Muscle of back (tissue), 11 donors: Measurements from ENCODE around the gene DDX4. TPM values are rescaled to one million over a fixed set of nuclear protein-coding genes. Genes with fewer than 3 reads are reported as not detected.

Experiments used
- DNase-seq, 3 donors: peaks; one replicate each; pipeline versions ENCODE4 v3.0.0 to v3.0.0-alpha.2; 2013
- polyA plus RNA-seq, 10 donors: library from polyadenylated mRNA; unstranded; fragments of 120-200 nt; gene quantifications; one replicate each; pipeline ENCODE4 v1.2.1, GENCODE V29; 2013; ENCODE audit not compliant: insufficient read length in 10 of 10

Gene DDX4
- polyA plus RNA-seq, 10 donors: 0.12 to 0.90 (median 0.34) TPM; not detected in 3

DNA sequence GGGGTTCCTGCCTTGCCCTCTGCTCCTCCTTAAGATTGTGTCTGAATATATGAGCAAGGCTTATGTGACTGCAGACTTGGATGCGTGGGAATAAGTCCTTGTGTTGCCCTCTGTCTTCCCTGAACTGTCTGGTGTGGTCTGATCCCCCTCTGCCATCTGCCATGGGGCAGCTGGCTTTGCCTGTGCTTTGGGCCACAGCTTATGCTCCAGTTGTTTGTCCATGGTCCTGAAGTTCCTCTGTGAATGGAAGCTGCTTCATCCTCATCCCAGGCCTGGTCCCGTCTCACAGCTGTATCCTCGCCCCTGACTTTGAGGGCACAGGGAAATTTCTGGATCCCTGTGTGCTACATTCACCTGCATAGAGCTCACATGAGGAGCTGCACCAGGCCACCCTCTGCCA lies 128.0 kb downstream of the DDX4 start:
- peak in 1 of 3 donors; percentile 22 for DNase-seq

DNA sequence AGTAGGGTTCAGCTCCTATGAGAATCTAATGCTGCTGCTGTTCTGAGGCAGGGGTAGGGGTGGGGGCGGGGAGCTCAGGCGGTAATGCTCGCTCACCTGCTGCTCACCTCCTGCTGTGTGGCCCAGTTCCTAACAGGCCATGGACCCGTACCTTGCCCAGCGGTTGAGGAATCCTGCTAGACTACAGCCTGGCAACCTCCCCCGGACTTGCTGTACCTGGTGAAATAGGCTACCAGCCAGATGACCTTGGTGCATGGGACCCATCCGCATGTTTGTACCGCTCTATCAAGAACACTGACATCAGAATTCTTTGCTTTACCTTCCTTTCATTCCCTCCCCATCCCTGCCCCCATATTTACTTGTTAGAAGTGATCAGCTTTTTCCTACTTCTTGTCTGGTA lies 128.6 kb downstream of the DDX4 start:
- DNase-seq: no peak

Other genes starting within 250 kb of the DDX4 start
- gene PLPP1, start 203.1 kb upstream of the DDX4 start, polyA plus RNA-seq: 10 to 100 TPM; 51.4 to 73.1 (median 59.0) TPM
- gene SLC38A9, start 25.7 kb upstream of the DDX4 start, polyA plus RNA-seq: 10 to 100 TPM in 9 of 10 donors, 1 to 10 TPM in 1; 9.8 to 17.0 (median 13.3) TPM
- 1 to 10 TPM in 5 of 10 donors, under 1 TPM in 5; 0.37 to 1.8 (median 1.0) TPM for gene IL31RA, start 113.3 kb downstream of the DDX4 start, polyA plus RNA-seq